ENCODE data around the gene WIPI1. TPM values are rescaled to one million over a fixed set of nuclear protein-coding genes. Genes with fewer than 3 reads are reported as not detected.

Gene WIPI1
- total and polyA plus RNA-seq, 9 of the 15 experiments (the other 6 are each of a cell fraction or from before 2014, with no cell fraction given) = 3.7 to 23.5 (median 11.8) TPM

DNA sequence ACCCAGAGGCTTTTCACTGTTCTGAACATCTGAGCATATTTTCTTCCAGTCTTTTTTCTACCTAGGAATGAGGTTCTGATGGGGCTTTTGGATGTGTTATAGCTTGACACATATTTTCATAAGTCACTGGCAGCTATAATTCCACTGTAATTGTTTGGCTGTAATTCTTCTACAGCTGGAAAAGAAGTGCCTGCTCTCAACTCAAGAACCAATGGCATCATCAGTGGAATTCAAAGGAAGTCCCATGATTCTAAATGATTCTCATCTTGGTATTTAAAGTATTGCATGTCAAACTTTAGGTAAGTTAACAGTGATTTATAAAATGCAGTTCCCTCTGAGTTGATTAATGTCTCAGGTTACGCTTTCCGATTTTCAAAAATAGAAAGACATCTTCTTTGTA, 16.8 kb downstream of the WIPI1 start:
- no peak for DNase-seq (ENCODE audit: extremely low read depth in 1 of 4, low spot score in 3 of 4)
- Histone ChIP-seq H3K4me3 (no peak overlapping the region), H3K9me1 (ENCODE audit: control insufficient read depth, insufficient read depth, low read length) (no peaks in the 10 kb centered on the region), H3K9ac (ENCODE audit: insufficient read depth in 1 of 2, low read depth in 2 of 2, low read length in 2 of 2) (no peak overlapping the region), H3K36me3 (ENCODE audit: control insufficient read depth, insufficient read depth, low read length) (no peaks in the 10 kb centered on the region), H3K4me1 (replicated peaks in 1 of 2; ENCODE audit: control insufficient read depth in 2 of 2, insufficient read depth in 2 of 2, low read length in 2 of 2) (peaks cover 17 to 41% of the 10 kb centered on the region in 2 experiments), H3K4me2 (ENCODE audit: insufficient read depth, low read length) (no peak overlapping the region), H3K27ac (ENCODE audit: extremely low read depth, low read depth, low read length) (no peak overlapping the region), H3K27me3 (ENCODE audit: control insufficient read depth in 2 of 2, insufficient read depth in 2 of 2, low read length in 2 of 2) (no peaks in the 10 kb centered on the region), H4K20me1 (replicated peaks; ENCODE audit: control insufficient read depth, insufficient read depth, low read length) (no peaks in the 10 kb centered on the region), H3K9me3 (replicated peaks; ENCODE audit: control insufficient read depth, insufficient read depth, low read depth, low read length) (no peaks in the 10 kb centered on the region), H3K79me2 (ENCODE audit: control insufficient read depth, insufficient read depth, low read length) (no peaks in the 10 kb centered on the region), H2AFZ (ENCODE audit: low read depth, low read length) (no peak overlapping the region)
- CTCF ChIA-PET (ENCODE audit: low intra/inter-chr PET ratio) = no interaction called here
- in situ Hi-C loops (cut with MboI) (no loop called here), intact Hi-C loops (cut with micrococcal nuclease) (no loop called here)
- no TSS peak for BruUV-seq (replicated peaks)
- no peak for FAIRE-seq
- ATAC-seq = no peak
- TF ChIP-seq ZNF551 (CRISPR knock-in tag; IDR thresholded peaks at IDR 0.05) (no peak), SRSF3 (IDR thresholded peaks at IDR 0.05; ENCODE audit: insufficient read depth, low read length) (no peak), MBD2 (IDR thresholded peaks at IDR 0.05; ENCODE audit: borderline replicate concordance, low read depth) (no peak)
- TF ChIP-seq, protein P1, sequence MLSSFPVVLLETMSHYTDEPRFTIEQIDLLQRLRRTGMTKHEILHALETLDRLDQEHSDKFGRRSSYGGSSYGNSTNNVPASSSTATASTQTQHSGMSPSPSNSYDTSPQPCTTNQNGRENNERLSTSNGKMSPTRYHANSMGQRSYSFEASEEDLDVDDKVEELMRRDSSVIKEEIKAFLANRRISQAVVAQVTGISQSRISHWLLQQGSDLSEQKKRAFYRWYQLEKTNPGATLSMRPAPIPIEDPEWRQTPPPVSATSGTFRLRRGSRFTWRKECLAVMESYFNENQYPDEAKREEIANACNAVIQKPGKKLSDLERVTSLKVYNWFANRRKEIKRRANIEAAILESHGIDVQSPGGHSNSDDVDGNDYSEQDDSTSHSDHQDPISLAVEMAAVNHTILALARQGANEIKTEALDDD (IDR thresholded peaks at IDR 0.05) = no peak
- POLR2A ChIA-PET = interaction anchor here (0.8 kb wide), 1 partner anchor 12 kb away, joined by 3 read pairs; no protein-coding TSS in a partner anchor
- WGBS (ENCODE audit: insufficient coverage, low coverage, missing lambda C conversion rate) = 88% methylated on average over 2 of the region's 2 CpGs

DNA sequence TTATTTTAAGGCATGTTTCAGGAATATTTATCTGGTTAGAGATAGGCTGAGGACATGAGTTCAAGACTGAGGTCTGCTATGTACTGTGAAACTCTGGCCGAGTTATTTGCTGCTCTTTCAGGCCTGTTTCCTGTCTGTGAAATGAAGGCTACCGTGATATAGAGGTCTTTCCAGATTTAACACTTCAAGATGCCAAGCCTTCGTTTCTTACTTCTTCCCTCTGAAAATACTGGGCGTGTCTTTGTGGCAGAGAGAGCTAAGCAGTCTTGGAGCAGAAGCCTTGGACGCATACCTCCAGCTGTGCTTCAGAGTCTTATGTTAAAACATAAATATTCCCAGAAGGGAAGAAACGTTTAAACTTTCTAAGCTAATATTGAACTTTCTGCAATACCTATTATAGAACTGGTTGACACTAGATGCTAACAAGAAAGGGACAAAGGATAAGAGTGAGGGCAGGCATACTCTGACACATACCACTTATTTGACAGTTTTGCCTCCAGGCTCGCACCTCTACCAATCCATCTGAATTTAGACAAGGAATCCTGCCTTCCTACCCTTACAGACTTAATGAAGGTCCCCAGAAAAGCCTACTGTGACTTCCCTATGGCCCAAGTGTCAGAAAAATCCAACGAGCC, 17.5 kb downstream of the WIPI1 start:
- FAIRE-seq (no peak), ATAC-seq (no peak), DNase-seq (ENCODE audit: extremely low read depth in 1 of 4, low spot score in 3 of 4) (no peak)
- POLR2A ChIA-PET = interaction anchor here (0.6 kb wide), 2 partner anchors 192 to 195 kb away, joined by 3 to 4 read pairs; partner anchors contain the start of gene AMZ2
- Histone ChIP-seq H3K4me2 (ENCODE audit: insufficient read depth, low read length) (no peak overlapping the region), H2AFZ (ENCODE audit: low read depth, low read length) (no peak overlapping the region), H3K9ac (ENCODE audit: insufficient read depth in 1 of 2, low read depth in 2 of 2, low read length in 2 of 2) (no peak overlapping the region), H3K36me3 (ENCODE audit: control insufficient read depth, insufficient read depth, low read length) (no peaks in the 10 kb centered on the region), H3K27me3 (ENCODE audit: control insufficient read depth in 2 of 2, insufficient read depth in 2 of 2, low read length in 2 of 2) (no peaks in the 10 kb centered on the region), H3K9me1 (ENCODE audit: control insufficient read depth, insufficient read depth, low read length) (no peaks in the 10 kb centered on the region), H4K20me1 (replicated peaks; ENCODE audit: control insufficient read depth, insufficient read depth, low read length) (no peaks in the 10 kb centered on the region), H3K4me1 (replicated peaks in 1 of 2; ENCODE audit: control insufficient read depth in 2 of 2, insufficient read depth in 2 of 2, low read length in 2 of 2) (peaks cover 17 to 41% of the 10 kb centered on the region in 2 experiments), H3K9me3 (replicated peaks; ENCODE audit: control insufficient read depth, insufficient read depth, low read depth, low read length) (no peaks in the 10 kb centered on the region), H3K27ac (ENCODE audit: extremely low read depth, low read depth, low read length) (no peak overlapping the region), H3K4me3 (no peak overlapping the region), H3K79me2 (ENCODE audit: control insufficient read depth, insufficient read depth, low read length) (no peaks in the 10 kb centered on the region)
- TF ChIP-seq SRF (CRISPR knock-in tag; IDR thresholded peaks at IDR 0.05) = no peak
- TF ChIP-seq, protein P2, sequence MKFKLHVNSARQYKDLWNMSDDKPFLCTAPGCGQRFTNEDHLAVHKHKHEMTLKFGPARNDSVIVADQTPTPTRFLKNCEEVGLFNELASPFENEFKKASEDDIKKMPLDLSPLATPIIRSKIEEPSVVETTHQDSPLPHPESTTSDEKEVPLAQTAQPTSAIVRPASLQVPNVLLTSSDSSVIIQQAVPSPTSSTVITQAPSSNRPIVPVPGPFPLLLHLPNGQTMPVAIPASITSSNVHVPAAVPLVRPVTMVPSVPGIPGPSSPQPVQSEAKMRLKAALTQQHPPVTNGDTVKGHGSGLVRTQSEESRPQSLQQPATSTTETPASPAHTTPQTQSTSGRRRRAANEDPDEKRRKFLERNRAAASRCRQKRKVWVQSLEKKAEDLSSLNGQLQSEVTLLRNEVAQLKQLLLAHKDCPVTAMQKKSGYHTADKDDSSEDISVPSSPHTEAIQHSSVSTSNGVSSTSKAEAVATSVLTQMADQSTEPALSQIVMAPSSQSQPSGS (CRISPR knock-in tag; IDR thresholded peaks at IDR 0.05) = no peak
- TF ChIP-seq STAT5A (IDR thresholded peaks at IDR 0.05; ENCODE audit: borderline replicate concordance, low read length) = no peak
- TF ChIP-seq ZNF3 (CRISPR knock-in tag; IDR thresholded peaks at IDR 0.05) = no peak
- no peak for TF ChIP-seq NCOA4 (IDR thresholded peaks at IDR 0.05; ENCODE audit: partially characterized antibody)
- in situ Hi-C loops (cut with MboI) = no loop called here
- no TSS peak for BruUV-seq (replicated peaks)
- WGBS (ENCODE audit: insufficient coverage, low coverage, missing lambda C conversion rate) = 68% methylated on average over 8 of the region's 8 CpGs
- CTCF ChIA-PET (ENCODE audit: low intra/inter-chr PET ratio) = no interaction called here
- intact Hi-C loops (cut with micrococcal nuclease) = loop anchor here (10.0 kb wide), 1 partner anchor 175 kb away; no protein-coding TSS in a partner anchor

Data from K562 (cell line).